HG02763 (cell line): ENCODE data around the gene RELL1.

ENCODE experiments used
- ATAC-seq: cut with Tn5 transposase; IDR thresholded peaks from one replicate; pipeline ENCODE4 v1.9.1; 2021; ENCODE audit warnings: mild to moderate bottlenecking, moderate library complexity; ENCODE audit not compliant: unreplicated experiment

RELL1 gene

DNA sequence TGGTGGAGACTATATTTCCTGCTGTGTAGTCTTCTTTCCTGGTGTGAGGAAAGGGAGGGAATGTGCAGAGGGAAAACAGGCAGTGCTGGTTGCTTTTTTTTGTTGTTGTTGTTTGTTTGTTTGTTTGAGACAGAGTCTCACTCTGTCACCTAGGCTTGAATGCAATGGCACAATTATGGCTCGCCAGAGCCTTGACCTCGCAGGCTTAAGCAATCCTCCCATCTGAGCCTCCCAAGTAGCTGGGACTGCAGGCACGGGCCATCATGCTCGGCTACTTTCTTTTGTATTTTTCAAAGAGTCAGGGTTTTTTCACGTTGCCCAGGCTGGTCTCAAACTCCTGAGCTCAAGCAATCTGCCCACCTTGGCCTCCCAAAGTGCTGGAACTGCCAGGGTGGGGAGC is 82.5 kb downstream of the RELL1 start:
- no peak for ATAC-seq

DNA sequence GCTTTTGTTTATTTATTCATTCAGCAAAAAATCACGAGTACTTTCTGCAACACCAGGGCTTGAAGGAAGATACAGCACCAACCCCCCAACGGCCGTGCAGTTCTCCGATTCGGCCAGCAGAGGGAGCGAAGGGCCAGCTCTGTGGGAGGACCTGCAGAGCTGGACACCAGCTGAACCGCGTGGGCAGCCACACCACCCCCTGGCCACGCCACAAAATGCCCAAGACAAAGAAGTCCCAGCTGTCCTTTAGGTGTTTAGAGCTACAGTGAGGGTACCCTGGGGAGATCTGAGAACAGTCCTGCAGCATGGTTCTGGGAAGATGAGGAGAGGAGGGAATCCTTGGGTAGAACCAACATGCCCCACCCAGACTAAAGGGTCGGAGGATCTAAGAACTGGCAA is 83.1 kb downstream of the RELL1 start:
- ATAC-seq = peak; percentile 77

DNA sequence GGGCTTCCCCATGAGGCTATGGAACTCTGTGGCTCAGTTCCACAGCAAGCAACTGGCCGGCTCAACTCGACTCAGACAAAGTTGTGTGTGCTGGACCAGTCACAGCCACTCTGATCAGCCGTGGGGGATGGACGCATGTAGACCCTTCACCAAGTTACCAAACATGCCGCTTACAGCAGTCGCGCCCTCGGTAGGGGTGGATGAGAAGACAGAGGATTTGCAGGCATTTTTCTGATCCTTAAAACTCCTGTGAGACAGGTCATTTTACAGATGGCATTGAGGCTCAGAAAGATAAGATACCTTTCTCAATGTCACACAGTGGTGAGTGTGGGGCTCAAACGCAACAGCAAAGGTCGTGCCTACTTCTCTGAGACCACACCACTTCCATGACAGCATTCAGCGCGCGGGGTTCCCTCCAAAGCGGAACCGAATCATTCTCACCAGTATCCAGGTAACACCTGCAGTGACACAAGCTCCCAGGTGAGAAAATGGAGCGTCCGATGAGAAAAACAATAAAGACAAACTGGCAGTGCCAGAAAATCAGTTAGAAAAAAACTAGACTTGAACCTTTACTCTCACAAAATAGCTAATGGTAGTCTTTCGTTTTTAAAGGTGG is 83.6 kb downstream of the RELL1 start:
- ATAC-seq = no peak

DNA sequence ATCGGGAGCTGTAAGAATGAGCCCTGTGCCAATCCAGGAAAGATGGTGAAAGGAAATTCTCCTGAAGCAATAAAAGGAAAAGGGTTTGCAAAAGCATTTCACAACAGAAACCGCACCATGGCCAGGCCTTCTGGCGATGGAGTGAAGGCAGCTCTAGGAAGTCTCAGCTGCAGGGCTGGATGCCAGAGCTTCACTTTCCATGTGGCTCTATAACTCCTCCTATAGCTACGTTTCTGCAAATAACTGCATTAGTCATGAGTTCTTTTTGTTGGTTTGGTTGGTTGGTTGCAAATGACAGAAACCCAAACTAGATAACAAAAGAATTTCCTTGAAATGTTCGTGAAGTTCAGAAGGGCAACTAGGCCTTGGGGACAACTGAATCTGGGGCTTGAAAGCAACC is 84.6 kb downstream of the RELL1 start:
- ATAC-seq = no peak

DNA sequence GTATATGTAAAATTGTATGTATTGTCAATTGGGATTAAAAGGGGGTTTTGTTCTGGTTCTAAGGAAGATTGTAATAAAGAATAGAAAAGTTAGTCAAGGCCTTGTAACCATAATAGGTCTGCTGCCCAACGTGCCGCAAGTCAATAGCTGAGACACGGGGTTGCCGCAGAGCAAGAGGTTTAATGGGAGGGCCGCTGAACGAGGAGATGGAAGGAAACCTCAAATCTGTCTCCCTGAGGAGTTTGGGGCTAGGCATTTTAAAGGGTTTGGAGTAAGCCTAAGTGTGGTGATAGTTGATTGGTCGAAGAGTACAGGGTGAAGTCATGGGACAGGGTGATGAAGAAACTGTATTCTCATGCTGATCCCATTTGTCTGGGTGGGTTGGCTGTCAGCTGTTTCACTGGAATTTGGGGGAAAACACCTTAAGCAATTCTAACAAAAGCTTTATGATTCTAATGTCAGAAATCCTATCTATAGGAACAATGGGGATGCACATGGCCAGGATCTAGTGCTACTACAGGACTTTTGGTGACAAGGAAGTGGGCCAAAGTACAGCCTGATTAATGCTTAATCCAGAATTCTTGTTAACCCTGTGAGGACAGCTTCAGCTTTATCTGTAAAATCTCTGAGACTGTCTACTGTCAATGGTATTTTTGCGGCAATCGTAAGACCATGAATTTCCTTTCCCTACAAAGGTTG is 86.9 kb downstream of the RELL1 start:
- ATAC-seq = no peak

DNA sequence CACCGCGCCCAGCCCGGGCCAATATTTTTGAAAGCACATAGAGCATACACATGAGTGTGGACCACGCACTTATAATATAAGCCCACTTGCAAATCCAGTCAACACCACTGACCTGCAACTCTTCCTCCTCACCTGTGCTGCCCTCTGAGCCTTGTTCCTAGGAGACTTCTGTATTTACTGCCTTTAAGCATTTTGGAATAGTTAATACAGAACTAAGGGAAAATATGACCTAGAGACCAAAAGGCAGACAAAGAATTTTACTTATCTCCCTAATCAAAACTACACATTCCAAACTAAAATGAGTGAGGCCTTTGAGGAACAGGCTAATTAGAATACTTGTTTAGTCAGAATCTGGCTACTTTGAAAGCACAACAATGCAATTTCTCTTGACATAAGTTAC is 89.1 kb downstream of the RELL1 start:
- ATAC-seq = no peak

DNA sequence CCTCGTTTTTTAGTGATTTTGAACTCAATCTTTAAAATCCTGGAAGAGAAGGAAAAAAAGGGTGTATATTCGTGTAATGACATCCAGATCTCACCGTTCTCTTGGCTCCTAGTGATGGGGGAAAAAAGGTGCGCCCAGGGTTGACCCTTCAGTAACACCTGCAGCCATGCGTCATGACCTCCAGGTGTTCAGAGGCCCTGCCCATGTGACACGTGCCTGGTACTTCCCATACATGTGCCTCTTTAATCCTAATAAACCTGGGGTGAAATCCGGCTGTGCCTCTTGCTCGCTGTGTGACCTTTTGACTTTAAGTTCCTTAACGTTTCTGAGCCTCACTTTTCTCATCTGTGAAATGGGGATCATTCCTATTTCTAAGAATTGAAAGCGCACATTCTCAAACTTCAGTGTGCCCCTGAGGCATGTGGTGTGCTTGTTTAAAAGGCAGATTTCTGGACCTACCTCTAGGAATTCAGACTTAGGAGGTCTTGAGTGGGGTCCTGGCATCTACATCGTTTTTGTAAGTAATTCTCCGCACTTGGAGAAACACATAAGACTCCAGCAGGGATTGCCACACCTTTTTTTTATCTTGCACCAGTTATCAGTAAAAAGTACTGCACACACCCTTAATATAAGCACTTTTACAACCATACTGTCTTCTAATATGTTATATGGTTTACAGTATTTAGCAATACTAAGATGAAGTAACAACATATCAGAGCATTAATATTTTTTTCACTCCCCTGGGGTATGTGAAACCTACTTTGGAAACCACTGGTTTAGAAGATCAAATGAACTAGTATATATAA is 90.1 kb downstream of the RELL1 start:
- ATAC-seq = no peak

DNA sequence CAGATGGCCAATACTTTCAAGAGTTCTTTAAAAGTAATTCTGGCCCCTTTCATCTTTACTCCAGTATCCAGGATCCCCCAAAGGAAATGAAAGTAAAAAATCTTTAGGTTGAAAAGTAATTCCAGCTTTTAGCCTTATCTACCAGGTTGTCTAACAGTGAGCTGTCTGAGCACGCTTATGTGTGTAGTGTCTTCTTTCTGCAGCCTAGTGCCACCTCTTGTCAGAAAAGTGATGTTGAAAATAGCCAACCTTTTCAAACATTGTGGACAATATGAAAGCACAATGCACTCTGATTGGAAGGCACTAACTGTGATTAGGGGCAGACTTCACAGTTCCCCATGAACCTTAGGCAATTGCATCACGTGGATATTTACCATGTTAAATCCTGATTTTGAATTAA is 92.1 kb downstream of the RELL1 start:
- ATAC-seq = no peak

DNA sequence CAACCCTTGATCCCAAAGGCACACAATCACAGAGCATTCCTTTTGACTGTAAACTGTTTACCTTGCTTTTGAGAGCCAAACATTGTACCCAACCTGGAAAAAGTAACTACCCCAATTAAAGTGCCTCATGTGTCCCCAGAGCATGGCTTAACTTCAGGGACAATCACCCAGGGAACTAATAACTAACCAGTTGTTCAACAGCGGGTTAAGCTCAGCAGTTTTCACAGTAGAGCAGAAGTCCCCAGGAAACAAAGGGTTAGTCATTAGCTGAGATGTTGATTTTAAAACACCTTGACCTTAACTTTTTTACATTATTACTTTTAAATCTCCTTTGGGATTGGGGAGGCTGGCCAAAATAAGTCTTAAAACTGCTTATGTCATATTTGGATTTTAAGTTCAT is 94.8 kb downstream of the RELL1 start:
- no peak for ATAC-seq

DNA sequence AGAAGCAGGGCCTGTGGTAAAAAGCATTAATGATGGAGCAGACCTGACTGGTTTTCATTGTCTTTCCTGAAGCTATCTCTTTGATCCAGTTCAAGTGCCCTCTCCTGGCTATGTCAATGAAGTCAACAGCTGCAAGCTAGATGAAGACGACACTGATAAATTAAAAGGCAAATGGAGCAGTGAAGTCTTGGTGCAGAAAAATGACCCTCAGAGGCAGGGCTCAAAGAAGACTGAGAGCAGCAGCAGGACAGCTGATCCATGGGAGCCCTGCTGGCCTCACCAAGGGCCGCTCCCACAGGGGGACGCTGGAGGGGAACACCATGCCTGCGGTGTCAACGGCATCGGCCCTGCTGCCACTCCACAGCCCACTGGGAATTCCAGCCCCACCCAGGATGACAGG is 96.2 kb downstream of the RELL1 start:
- no peak for ATAC-seq

DNA sequence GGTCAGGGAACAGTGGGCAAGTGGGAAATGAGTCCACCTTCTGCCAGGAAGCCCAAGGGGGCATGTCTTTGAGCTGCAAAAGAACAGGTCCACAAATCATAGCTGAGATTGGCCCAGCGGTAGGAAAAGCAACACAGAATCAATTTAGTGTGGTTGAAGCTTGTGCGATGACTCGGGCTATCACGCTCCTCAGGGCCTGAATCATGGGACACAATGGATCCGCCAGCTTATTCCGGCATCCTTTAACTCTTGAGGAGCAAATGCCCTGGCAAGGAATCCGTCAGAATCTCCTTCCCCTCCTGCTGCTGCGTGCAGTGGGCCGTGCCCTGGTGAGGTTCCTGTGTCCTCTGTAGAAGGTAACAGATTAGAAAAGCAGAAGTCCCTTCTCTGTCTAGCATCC is 98.0 kb downstream of the RELL1 start:
- ATAC-seq = no peak

DNA sequence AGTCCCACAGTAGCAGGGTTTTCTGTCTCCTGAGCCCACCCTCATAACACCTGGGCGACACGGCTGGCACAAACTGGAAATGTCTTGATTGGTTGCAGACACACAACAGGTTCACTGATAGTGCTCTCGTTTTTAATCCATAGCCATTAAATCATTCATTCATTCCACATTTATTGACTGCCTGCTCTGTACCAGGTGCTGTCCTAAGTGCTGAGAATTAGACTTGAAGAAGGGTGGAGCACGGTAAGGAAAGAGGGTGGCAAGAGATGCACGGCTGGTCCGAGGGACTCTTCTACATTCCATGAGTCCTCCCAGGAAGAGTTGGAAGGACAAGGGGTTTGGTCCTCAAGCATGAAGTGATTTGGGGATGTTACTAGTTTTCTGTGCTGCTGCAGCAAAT is 100.0 kb downstream of the RELL1 start:
- no peak for ATAC-seq

DNA sequence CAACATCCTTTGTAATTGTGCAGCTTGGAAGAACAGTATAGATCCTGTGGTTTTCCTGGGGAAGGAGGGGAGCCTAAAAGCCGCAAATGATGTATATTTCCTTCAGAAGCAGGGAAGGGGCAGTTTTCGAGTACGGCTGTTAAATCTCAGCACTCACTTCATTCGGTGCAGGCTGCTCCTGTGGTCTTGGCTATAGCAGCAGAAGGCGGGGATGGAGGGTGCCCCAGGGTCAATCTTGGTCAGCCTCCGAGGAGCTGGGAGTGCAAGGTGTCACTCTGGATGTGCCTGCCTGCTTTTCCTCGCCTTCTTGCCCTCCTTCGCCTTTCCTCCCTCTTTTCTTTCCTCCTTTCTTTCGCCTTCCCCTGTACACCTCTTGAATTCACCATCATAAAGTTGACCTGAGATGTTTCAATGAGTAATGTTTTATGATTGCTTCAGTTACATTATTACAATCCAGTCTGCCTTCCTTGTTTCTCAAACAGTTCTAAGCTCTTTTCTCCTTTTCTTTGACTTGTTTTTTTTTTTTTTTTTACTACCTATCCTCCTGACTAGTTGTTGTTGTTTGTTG is 101.6 kb downstream of the RELL1 start:
- no peak for ATAC-seq

DNA sequence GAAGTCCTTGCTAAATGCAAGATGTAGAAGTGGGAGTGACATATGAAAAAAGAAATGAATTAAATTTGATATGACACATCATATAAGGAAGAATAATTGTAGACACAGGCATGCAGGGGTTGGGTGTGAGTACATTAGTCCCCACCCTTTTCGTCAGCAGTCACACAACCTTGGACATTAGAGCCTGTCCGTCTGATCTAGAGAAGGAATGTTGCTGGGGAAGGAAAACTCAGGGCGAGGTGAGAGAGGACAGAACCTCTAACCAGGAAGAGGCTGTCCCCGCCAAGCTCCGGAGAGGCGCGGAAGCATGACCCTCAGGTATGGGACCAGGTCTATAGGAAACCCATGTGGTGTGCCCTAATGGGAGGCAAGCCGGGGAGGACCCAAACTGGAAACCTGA is 102.1 kb downstream of the RELL1 start:
- no peak for ATAC-seq

DNA sequence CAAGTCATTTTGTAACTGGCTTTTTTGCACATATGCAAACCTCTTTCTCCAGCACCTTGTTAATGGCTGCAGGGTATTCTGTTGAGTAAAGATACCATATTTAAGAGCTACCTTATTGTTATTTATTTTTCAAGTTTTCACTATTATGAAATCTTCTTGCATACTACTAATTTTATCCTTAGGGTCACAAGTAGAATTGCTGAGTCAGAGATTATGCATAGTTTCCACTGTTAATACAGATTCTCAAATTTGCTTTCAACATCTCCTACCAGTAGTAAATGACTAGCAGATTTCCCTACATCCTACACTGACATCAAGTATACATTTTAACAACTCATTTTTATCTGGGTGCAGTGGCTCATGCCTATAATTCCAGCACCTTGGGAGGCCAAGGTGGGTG is 112.6 kb downstream of the RELL1 start:
- no peak for ATAC-seq

DNA sequence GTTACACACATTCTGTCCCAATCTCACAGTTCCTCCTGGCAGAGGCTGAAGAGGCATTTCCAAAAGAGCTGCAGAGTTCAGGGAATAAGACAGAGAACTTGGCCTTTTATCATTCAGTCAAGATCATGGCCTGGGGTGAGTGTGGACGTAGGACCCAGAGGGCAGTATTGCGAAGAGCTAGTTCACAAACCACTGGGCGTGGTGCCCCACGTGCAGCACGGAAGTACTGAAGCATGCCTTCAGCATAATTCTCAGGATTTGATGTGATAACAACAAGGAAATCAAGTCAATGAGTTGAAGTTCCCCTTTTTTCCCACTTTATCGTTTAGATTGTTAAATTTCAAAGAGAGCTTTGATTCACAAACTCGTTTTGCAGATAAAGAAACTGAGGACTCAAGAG is 117.7 kb downstream of the RELL1 start:
- no peak for ATAC-seq

DNA sequence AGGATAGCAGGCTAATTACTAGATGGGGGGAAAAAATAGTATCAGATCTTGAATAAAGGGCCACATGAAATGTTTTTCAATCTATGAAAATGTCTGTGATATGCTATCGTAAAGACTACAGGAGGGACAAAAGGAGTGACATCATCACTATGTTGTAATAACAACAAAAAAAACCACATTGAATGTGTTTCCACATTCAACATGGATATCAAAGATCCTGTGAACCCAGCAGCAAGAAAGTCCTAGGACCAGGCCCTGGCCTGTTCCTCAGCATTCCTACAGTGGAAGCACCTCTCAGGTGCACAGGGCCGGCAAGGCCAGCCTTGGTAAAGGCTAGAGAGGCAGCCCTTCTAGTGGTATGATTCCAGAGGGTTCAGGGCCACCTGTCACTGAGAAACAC is 118.3 kb downstream of the RELL1 start:
- no peak for ATAC-seq

DNA sequence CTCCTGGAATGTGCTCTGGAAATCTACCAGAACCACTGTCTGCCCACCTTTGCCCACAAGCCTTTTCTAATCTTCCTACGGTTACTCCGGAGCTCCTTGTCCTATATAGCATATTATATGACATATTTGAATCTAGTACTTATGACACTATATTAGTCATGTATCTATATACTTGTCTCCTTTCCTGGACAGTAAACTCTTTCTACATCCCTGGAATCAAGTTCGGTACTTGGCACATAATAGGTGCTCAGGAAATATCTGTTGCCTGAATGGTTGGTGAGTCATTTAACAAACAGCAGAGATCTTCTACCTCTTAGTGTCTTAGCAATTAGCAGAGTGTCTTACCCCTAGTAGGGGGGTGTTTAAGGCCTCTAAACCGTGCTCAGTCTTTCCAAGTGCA is 123.6 kb downstream of the RELL1 start:
- ATAC-seq = no peak

DNA sequence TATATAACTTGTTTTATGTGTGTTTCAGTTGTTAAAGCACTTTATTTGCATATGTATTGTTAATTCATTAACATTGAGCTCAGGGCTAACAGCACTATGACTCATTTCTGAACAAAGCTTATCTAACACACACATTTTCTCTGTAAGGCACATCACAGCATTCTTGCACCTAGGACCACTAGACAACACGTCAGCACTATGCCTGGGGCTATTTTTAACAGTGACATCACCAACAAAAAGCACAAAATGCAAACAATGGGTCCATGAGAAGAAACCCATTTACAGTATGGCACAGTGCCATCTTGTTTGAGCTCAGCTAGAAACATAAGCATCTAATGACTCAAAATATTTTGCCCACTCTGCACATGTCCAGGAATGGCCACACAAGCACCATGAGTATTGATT is 124.4 kb downstream of the RELL1 start:
- peak; percentile 87 for ATAC-seq

DNA sequence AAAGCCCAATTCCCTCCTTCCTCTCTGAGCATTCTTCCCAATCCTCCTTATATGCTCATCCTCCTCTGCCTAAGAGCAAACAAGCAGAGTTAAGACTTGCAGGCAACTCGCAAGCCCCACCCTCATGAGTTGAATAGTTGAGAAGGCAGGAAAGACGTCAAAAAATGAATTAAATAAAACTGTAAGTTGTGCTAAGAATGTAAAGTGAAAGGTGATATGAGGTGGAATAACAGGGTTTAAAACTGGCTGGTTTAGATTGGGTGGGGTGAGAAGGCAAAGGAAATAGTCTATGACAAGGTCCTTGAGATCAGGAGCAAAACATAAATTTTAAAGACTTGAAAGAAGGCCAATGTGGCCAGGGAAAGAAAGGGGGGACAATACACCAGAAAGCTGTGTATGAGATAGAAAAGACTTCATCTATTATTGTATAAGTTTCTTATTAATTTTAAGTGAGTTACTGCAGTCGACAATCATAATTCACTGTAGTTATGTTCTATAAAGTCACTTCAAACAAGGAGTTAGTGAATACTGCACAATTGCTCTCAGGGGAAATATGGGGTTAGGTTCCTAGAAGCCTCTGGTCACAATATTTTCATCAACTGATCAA is 124.9 kb downstream of the RELL1 start:
- ATAC-seq = no peak
